ENCODE measurements around the gene SERTAD2.

The SERTAD2 gene

DNA sequence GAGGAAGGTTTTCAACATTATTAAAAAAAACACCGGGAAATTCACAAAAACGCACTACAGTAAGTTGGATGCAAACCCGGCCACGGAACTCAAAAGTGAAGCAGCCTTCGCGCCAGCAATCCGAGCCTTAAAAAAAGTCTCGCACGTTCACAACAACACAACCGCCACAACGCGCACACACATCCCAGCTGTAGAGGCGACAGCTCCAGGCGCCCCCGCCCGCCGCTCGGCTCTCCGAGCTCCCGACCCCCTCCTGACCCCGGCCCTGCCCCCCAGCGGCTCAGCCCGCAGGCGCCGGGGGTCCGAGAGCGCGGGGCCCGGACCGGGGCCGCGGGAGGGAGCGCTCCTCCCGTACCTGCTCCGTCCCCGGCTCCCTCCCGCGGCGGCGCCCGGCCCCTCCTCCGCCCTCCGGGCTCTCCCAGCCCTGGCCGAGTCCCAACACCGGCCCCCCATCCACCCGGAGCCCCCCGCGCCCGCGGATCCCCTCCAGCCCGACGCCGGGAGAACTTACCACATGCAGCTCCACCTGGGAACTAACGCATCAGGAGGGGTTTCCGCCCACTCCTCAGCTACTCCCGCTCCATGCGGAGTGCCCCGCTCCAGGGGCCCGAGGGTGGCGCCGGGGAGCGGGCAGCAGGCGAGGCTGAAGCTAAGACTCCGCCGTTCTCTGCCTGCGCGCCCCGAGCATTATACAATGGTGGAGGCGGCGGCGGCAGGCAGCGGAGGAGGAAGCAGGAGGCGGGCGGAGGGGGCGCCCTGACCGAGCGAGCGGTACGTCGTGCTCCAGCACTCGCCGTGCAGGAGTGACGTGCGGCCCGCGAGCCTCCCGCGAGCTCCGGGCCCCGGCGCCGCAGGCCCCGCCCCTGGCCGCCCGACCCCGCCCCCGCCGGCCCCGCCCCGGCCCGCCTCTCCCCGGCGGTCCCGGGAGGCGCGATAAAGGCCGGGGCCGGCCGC lies at the start of gene SERTAD2:
Gene SERTAD2, minus strand, starts transcription at position 805 of the 954 bp plus-strand sequence. CDS start 17,042 bp downstream, outside the sequence.
- H3K4me1 ChIP-seq (ENCODE audit: control insufficient read depth, insufficient read depth, low read length): peaks cover 50% of the 10 kb centered on the region
- peak; percentile 94 for DNase-seq (ENCODE audit: low read depth)
- H3K27me3 ChIP-seq (replicated peaks; ENCODE audit: control insufficient read depth, insufficient read depth, low read length): no peaks in the 10 kb centered on the region
- peak within 1 kb of the TSS; percentile 99 for H3K4me3 ChIP-seq (ENCODE audit: low read length)
- peak within 1 kb of the TSS; percentile 97 for H3K9ac ChIP-seq (ENCODE audit: low read length)
- H3K36me3 ChIP-seq (ENCODE audit: control insufficient read depth, insufficient read depth, low read length, severe bottlenecking): no peaks in the 10 kb centered on the region
- no peaks in the 10 kb centered on the region for H3K9me3 ChIP-seq (ENCODE audit: control insufficient read depth, low read length)

GRCh38 chr2:64700133-64700809 lies 46.6 kb upstream of the SERTAD2 start:
- DNase-seq (ENCODE audit: low read depth): peak; percentile 52
- no peaks in the 10 kb centered on the region for H3K36me3 ChIP-seq (ENCODE audit: control insufficient read depth, insufficient read depth, low read length, severe bottlenecking)
- peaks cover 48% of the 10 kb centered on the region for H3K4me1 ChIP-seq (ENCODE audit: control insufficient read depth, insufficient read depth, low read length)
- no peaks in the 10 kb centered on the region for H3K27me3 ChIP-seq (replicated peaks; ENCODE audit: control insufficient read depth, insufficient read depth, low read length)
- H3K4me3 ChIP-seq (ENCODE audit: low read length): peak overlapping the region; percentile 18
- H3K9me3 ChIP-seq (ENCODE audit: control insufficient read depth, low read length): no peaks in the 10 kb centered on the region
- H3K9ac ChIP-seq (ENCODE audit: low read length): no peak overlapping the region

DNA sequence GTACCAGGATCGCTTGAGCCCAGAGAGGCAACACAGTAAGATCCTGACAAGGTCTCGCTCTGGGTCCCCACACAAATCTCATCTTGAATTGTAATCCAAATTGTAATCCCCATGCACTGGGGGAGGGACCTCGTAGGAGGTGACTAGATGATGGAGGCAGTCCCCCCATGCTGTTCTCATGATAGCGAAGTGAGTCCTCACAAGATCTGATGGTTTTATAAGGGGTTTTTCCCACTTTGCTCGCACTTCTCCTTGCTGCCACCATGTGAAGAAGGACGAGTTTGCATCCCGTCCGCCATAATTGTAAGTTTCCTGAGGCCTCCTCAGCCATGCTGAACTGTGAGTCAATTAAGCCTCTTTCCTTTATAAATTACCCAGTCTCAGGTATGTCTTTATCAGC lies 46.0 kb upstream of the SERTAD2 start:
- no peak for DNase-seq (ENCODE audit: low read depth)
- peaks cover 49% of the 10 kb centered on the region for H3K4me1 ChIP-seq (ENCODE audit: control insufficient read depth, insufficient read depth, low read length)

DNA sequence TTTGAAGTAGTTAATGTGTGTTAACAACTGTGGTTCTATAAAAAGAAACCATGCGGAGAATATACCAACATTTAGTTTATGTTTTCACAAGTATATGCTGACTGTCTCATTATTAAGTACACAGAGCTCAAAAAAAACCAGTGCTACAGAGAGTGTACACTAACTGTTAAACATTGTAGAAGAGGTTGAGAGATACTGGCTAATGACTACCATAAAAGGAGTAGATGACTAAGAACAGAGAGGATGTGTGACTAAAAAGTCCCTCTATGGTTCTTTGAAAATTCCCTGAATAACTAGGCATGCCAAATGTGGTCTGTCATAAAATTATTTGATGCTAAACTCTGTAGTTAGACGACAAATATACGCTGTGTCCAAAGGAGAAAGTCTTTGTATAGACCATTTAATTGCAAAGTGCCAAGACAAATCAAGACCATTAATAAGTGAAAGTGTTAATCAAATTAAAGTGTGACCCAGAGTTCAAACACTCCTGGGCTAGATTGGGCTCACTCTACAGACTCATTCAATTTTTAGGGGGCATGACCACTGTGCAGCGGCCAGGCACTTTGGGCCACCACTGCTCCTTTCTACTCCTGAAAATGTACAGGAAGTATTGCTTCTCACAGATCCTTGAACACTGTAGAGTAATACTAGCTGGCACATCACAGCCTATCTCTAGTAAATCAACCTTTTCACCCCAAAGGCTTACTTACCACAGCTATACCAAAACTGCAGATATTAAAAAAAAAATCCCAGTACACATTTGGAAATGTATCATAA lies 45.1 kb upstream of the SERTAD2 start:
- Histone ChIP-seq H3K36me3 (ENCODE audit: control insufficient read depth, insufficient read depth, low read length, severe bottlenecking) (no peaks in the 10 kb centered on the region), H3K4me1 (ENCODE audit: control insufficient read depth, insufficient read depth, low read length) (peaks cover 49% of the 10 kb centered on the region), H3K9ac (ENCODE audit: low read length) (peak overlapping the region; percentile 4), H3K9me3 (ENCODE audit: control insufficient read depth, low read length) (no peaks in the 10 kb centered on the region), H3K27me3 (replicated peaks; ENCODE audit: control insufficient read depth, insufficient read depth, low read length) (no peaks in the 10 kb centered on the region), H3K4me3 (ENCODE audit: low read length) (no peak overlapping the region)
- DNase-seq (ENCODE audit: low read depth): peak; percentile 72

More for the DNA sequence above, 46.0 kb upstream of the SERTAD2 start:
- no peaks in the 10 kb centered on the region for H3K9me3 ChIP-seq (ENCODE audit: control insufficient read depth, low read length)
- H3K36me3 ChIP-seq (ENCODE audit: control insufficient read depth, insufficient read depth, low read length, severe bottlenecking): no peaks in the 10 kb centered on the region
- H3K27me3 ChIP-seq (replicated peaks; ENCODE audit: control insufficient read depth, insufficient read depth, low read length): no peaks in the 10 kb centered on the region
- H3K4me3 ChIP-seq (ENCODE audit: low read length): peak overlapping the region; percentile 18
- no peak overlapping the region for H3K9ac ChIP-seq (ENCODE audit: low read length)

DNA sequence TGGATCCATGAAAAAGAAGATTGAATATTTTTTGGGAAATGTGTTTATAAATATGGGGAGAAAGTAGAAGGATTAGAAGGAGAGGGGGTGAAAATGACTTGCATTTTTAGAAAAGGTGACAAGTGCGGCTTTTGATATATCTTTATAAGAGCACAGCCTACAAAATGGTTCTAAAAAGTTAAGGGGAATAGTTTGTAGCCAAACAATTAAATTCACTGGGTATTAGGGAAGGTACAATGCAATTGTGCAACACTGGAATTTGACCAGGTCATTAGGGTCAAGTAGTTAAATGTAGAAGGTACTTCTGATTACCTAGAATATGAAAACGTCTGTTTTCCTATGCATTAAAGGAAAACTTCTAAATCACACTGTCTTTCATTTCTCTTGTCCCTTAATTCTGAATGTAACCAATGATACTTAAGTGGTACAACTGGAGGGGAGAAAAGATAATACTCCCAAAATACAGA lies 44.5 kb upstream of the SERTAD2 start:
- H3K9ac ChIP-seq (ENCODE audit: low read length): peak overlapping the region; percentile 4
- H3K4me3 ChIP-seq (ENCODE audit: low read length): no peak overlapping the region
- DNase-seq (ENCODE audit: low read depth): no peak
- no peaks in the 10 kb centered on the region for H3K9me3 ChIP-seq (ENCODE audit: control insufficient read depth, low read length)
- H3K27me3 ChIP-seq (replicated peaks; ENCODE audit: control insufficient read depth, insufficient read depth, low read length): no peaks in the 10 kb centered on the region
- H3K4me1 ChIP-seq (ENCODE audit: control insufficient read depth, insufficient read depth, low read length): peaks cover 49% of the 10 kb centered on the region
- no peaks in the 10 kb centered on the region for H3K36me3 ChIP-seq (ENCODE audit: control insufficient read depth, insufficient read depth, low read length, severe bottlenecking)

- Histone ChIP-seq H3K27me3 (replicated peaks; ENCODE audit: control insufficient read depth, insufficient read depth, low read length) (no peaks in the 10 kb centered on the region), H3K9ac (ENCODE audit: low read length) (no peak overlapping the region), H3K36me3 (ENCODE audit: control insufficient read depth, insufficient read depth, low read length, severe bottlenecking) (no peaks in the 10 kb centered on the region), H3K4me3 (ENCODE audit: low read length) (no peak overlapping the region), H3K4me1 (ENCODE audit: control insufficient read depth, insufficient read depth, low read length) (peaks cover 49% of the 10 kb centered on the region), H3K9me3 (ENCODE audit: control insufficient read depth, low read length) (no peaks in the 10 kb centered on the region)
- DNase-seq (ENCODE audit: low read depth): peak; percentile 40
Measured at GRCh38 chr2:64697297-64698176, 43.8 kb upstream of the SERTAD2 start.

GRCh38 chr2:64696636-64697035 lies 42.9 kb upstream of the SERTAD2 start:
- Histone ChIP-seq H3K9me3 (ENCODE audit: control insufficient read depth, low read length) (no peaks in the 10 kb centered on the region), H3K4me1 (ENCODE audit: control insufficient read depth, insufficient read depth, low read length) (peaks cover 49% of the 10 kb centered on the region), H3K4me3 (ENCODE audit: low read length) (no peak overlapping the region), H3K27me3 (replicated peaks; ENCODE audit: control insufficient read depth, insufficient read depth, low read length) (no peaks in the 10 kb centered on the region), H3K9ac (ENCODE audit: low read length) (no peak overlapping the region), H3K36me3 (ENCODE audit: control insufficient read depth, insufficient read depth, low read length, severe bottlenecking) (no peaks in the 10 kb centered on the region)
- no peak for DNase-seq (ENCODE audit: low read depth)

- Histone ChIP-seq H3K9me3 (ENCODE audit: control insufficient read depth, low read length) (no peaks in the 10 kb centered on the region), H3K4me1 (ENCODE audit: control insufficient read depth, insufficient read depth, low read length) (peaks cover 49% of the 10 kb centered on the region), H3K9ac (ENCODE audit: low read length) (no peak overlapping the region), H3K27me3 (replicated peaks; ENCODE audit: control insufficient read depth, insufficient read depth, low read length) (no peaks in the 10 kb centered on the region), H3K36me3 (ENCODE audit: control insufficient read depth, insufficient read depth, low read length, severe bottlenecking) (no peaks in the 10 kb centered on the region), H3K4me3 (ENCODE audit: low read length) (no peak overlapping the region)
- peak; percentile 38 for DNase-seq (ENCODE audit: low read depth)
Measured at GRCh38 chr2:64695721-64696261, 42.1 kb upstream of the SERTAD2 start.

DNA sequence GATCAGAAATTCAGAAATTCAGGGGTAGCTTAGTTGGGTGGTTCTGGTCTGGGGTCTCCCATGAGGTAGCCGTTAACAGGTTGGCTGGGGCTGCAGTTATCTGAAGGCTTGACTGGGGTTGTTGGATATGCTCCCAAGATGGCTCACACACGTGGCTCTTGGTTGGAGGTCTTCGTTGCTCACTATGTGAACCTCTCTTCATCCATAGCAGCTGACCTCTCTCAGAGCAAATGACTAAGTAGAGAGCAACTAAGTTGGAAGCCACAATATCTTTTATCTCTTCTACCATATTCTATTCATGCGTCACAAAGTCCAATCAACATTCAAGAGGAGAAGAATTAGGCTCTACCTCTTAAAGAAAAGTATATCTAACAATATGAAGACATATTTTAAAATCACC lies 38.7 kb upstream of the SERTAD2 start:
- H3K4me1 ChIP-seq (ENCODE audit: control insufficient read depth, insufficient read depth, low read length): peaks cover 33% of the 10 kb centered on the region
- H3K36me3 ChIP-seq (ENCODE audit: control insufficient read depth, insufficient read depth, low read length, severe bottlenecking): no peaks in the 10 kb centered on the region
- H3K9me3 ChIP-seq (ENCODE audit: control insufficient read depth, low read length): no peaks in the 10 kb centered on the region
- no peaks in the 10 kb centered on the region for H3K27me3 ChIP-seq (replicated peaks; ENCODE audit: control insufficient read depth, insufficient read depth, low read length)
- no peak for DNase-seq (ENCODE audit: low read depth)
- no peak overlapping the region for H3K9ac ChIP-seq (ENCODE audit: low read length)
- no peak overlapping the region for H3K4me3 ChIP-seq (ENCODE audit: low read length)

GRCh38 chr2:64688909-64689308 lies 35.2 kb upstream of the SERTAD2 start:
- Histone ChIP-seq H3K9ac (ENCODE audit: low read length) (no peak overlapping the region), H3K4me3 (ENCODE audit: low read length) (peak overlapping the region; percentile 19), H3K27me3 (replicated peaks; ENCODE audit: control insufficient read depth, insufficient read depth, low read length) (no peaks in the 10 kb centered on the region), H3K4me1 (ENCODE audit: control insufficient read depth, insufficient read depth, low read length) (peaks cover 32% of the 10 kb centered on the region), H3K9me3 (ENCODE audit: control insufficient read depth, low read length) (no peaks in the 10 kb centered on the region), H3K36me3 (ENCODE audit: control insufficient read depth, insufficient read depth, low read length, severe bottlenecking) (no peaks in the 10 kb centered on the region)
- DNase-seq (ENCODE audit: low read depth): no peak

Measured in adipocyte (in vitro differentiated cells).